GM23338 (cell line): Measurements from ENCODE around the gene CPNE8. TPM values are rescaled to one million over a fixed set of nuclear protein-coding genes. Genes with fewer than 3 reads are reported as not detected.

Source experiments
- ATAC-seq: fragments of 200-7000 bp; cut with Tn5 transposase; 3 replicates; pipeline ENCODE4 v1.9.1; 2020
- DNase-seq: peaks from one replicate; pipeline ENCODE4 v3.0.0-alpha.2; 2015; ENCODE audit warnings: low spot score
- H2AFZ ChIP-seq: fragments of 200-600 bp; sonication (generic); 2 replicates; pipeline ENCODE4 v1.8.0; 2016; ENCODE audit warnings: antibody characterized with exemption, mild to moderate bottlenecking, moderate library complexity
- H3F3A ChIP-seq: fragments of 200-600 bp; sonication (generic); replicated peaks from 2 replicates; pipeline ENCODE4 v1.8.0; 2017; ENCODE audit warnings: antibody characterized with exemption, mixed run types, low read depth
- H3K27ac ChIP-seq: fragments of 200-600 bp; sonication (generic); 2 replicates; pipeline ENCODE4 v1.6.1; 2016; ENCODE audit warnings: low read depth
- H3K27me3 ChIP-seq: fragments of 200-600 bp; sonication (generic); 2 replicates; pipeline ENCODE4 v1.8.0; 2016; ENCODE audit warnings: mild to moderate bottlenecking, mixed run types, moderate library complexity; ENCODE audit not compliant: insufficient read depth
- H3K36me3 ChIP-seq: fragments of 200-600 bp; sonication (generic); 2 replicates; pipeline ENCODE4 v1.8.0; 2016; ENCODE audit warnings: mild to moderate bottlenecking; ENCODE audit not compliant: insufficient read depth
- H3K4me1 ChIP-seq: fragments of 200-600 bp; sonication (generic); 2 replicates; pipeline ENCODE4 v1.8.0; 2016; ENCODE audit warnings: mild to moderate bottlenecking, moderate library complexity; ENCODE audit not compliant: insufficient read depth
- H3K4me2 ChIP-seq: fragments of 200-600 bp; sonication (generic); 2 replicates; pipeline ENCODE4 v1.7.1; 2017; ENCODE audit warnings: mixed run types
- H3K4me3 ChIP-seq: fragments of 200-600 bp; sonication (generic); 2 replicates; pipeline ENCODE4 v1.6.1; 2016; ENCODE audit warnings: mixed run types
- H3K79me2 ChIP-seq: fragments of 200-600 bp; sonication (generic); replicated peaks from 2 replicates; pipeline ENCODE4 v1.8.0; 2017; ENCODE audit warnings: mild to moderate bottlenecking; ENCODE audit not compliant: insufficient read depth
- H3K9me2 ChIP-seq: fragments of 200-600 bp; sonication (generic); 2 replicates; pipeline ENCODE4 v1.8.0; 2017; ENCODE audit not compliant: insufficient read depth
- H4K20me1 ChIP-seq: fragments of 200-600 bp; sonication (generic); replicated peaks from 2 replicates; pipeline ENCODE4 v1.8.0; 2017; ENCODE audit warnings: mild to moderate bottlenecking; ENCODE audit not compliant: insufficient read depth
- H3K27ac Mint-ChIP-seq: 2 replicates; pipeline ENCODE4 v1.8.0; 2020; ENCODE audit warnings: inconsistent platforms, mild to moderate bottlenecking, moderate library complexity, mixed read lengths
- H3K27me3 Mint-ChIP-seq: 3 replicates; pipeline ENCODE4 v1.8.0; 2022; ENCODE audit warnings: low read depth, mild to moderate bottlenecking, moderate library complexity, mixed read lengths, inconsistent platforms; ENCODE audit not compliant: insufficient read depth, poor library complexity
- H3K36me3 Mint-ChIP-seq: 3 replicates; pipeline ENCODE4 v1.8.0; 2021; ENCODE audit warnings: low read depth, mild to moderate bottlenecking, inconsistent platforms, moderate library complexity, mixed read lengths
- H3K4me1 Mint-ChIP-seq: 3 replicates; pipeline ENCODE4 v1.8.0; 2020; ENCODE audit warnings: mild to moderate bottlenecking, inconsistent platforms, mixed read lengths
- H3K4me3 Mint-ChIP-seq: 3 replicates; pipeline ENCODE4 v1.8.0; 2021; ENCODE audit warnings: moderate library complexity, mild to moderate bottlenecking, inconsistent platforms, mixed read lengths
- H3K9me3 Mint-ChIP-seq: 3 replicates; pipeline ENCODE4 v1.8.0; 2020; ENCODE audit warnings: moderate library complexity, mild to moderate bottlenecking, inconsistent platforms, mixed read lengths
- CREB1 ChIP-seq: fragments of 250-450 bp; sonication (Bioruptor Pico); IDR thresholded peaks from 2 replicates; pipeline ENCODE4 v1.5.0; 2020; ENCODE audit warnings: low read depth, mild to moderate bottlenecking, moderate library complexity
- CTCF ChIP-seq, 2 experiments: fragments of 200-600 bp in 1 of 2; sonication (generic) in 1 of 2; conservative IDR thresholded peaks; 2 replicates each; pipeline versions ENCODE4 v1.5.1 to v1.6.1; 2016 to 2017; ENCODE audit warnings: antibody characterized with exemption in 2 of 2, low read depth in 2 of 2, mild to moderate bottlenecking in 2 of 2, moderate library complexity in 1 of 2
- ETS1 ChIP-seq: IDR thresholded peaks from 2 replicates; pipeline ENCODE4 v1.6.1; 2016; ENCODE audit warnings: antibody characterized with exemption
- EZH2 ChIP-seq: fragments of 200-600 bp; sonication (generic); IDR thresholded peaks from one replicate; pipeline ENCODE4 v1.8.0; 2017; ENCODE audit warnings: antibody characterized with exemption, mild to moderate bottlenecking, low read depth; ENCODE audit not compliant: unreplicated experiment
- EZH2phosphoT487 ChIP-seq: fragments of 200-600 bp; sonication (generic); IDR thresholded peaks from one replicate; pipeline ENCODE4 v1.8.1; 2018; ENCODE audit warnings: antibody characterized with exemption; ENCODE audit not compliant: unreplicated experiment
- JUNB ChIP-seq: IDR thresholded peaks from one replicate; pipeline ENCODE4 v1.6.1; 2016; ENCODE audit warnings: antibody characterized with exemption; ENCODE audit not compliant: unreplicated experiment
- NANOG ChIP-seq: IDR thresholded peaks from 2 replicates; pipeline ENCODE4 v1.6.1; 2016; ENCODE audit warnings: antibody characterized with exemption, borderline replicate concordance
- POLR2AphosphoS5 ChIP-seq: IDR thresholded peaks from 2 replicates; pipeline ENCODE4 v1.6.1; 2016; ENCODE audit warnings: antibody characterized with exemption, low read depth
- STAT1 ChIP-seq: IDR thresholded peaks from one replicate; pipeline ENCODE4 v1.6.1; 2016; ENCODE audit warnings: antibody characterized with exemption; ENCODE audit not compliant: unreplicated experiment
- ZNF114 ChIP-seq: fragments of 250-450 bp; sonication (Bioruptor Pico); IDR thresholded peaks from 2 replicates; pipeline ENCODE4 v1.5.0; 2020; ENCODE audit warnings: mild to moderate bottlenecking, moderate library complexity
- ZNF331 ChIP-seq: fragments of 250-450 bp; sonication (Bioruptor Pico); IDR thresholded peaks from 2 replicates; pipeline ENCODE4 v1.5.0; 2020; ENCODE audit warnings: low read depth, mild to moderate bottlenecking, moderate library complexity
- ZNF462 ChIP-seq: fragments of 250-450 bp; sonication (Bioruptor Pico); IDR thresholded peaks from 2 replicates; pipeline ENCODE4 v1.5.0; 2020; ENCODE audit warnings: mild to moderate bottlenecking, moderate library complexity
- polyA plus RNA-seq: library from polyadenylated mRNA; unstranded; fragments of >200 nt; fragmentation: Nextera tagmentation; extraction: Ambion mirVana; gene quantifications from 2 replicates; pipeline ENCODE4 v1.2.1, GENCODE V29; 2016
- total RNA-seq: library from RNA; depleted of rRNA; stranded (reverse); fragments of >200 nt; shearing (Covaris generic); gene quantifications from 2 replicates; pipeline ENCODE4 v1.2.3, GENCODE V29; 2014

The CPNE8 gene
- total and polyA plus RNA-seq, 2 experiments from 2014 or later = 8.7 to 10.1 TPM

- no peaks in the 10 kb centered on the region for H3K27me3 Mint-ChIP-seq
- Histone ChIP-seq H3K27me3 (no peaks in the 10 kb centered on the region), H3K9me2 (no peaks in the 10 kb centered on the region; the same call in 1 of the 2 replicates), H3K27ac (no peak overlapping the region), H3K36me3 (no peaks in the 10 kb centered on the region; the same call in 1 of the 2 replicates), H3F3A (no peaks in the 10 kb centered on the region), H3K4me3 (no peak overlapping the region), H2AFZ (no peak overlapping the region), H3K4me1 (peaks cover 10% of the 10 kb centered on the region), H3K4me2 (no peak overlapping the region), H3K79me2 (no peaks in the 10 kb centered on the region; the same call in 1 of the 2 replicates), H4K20me1 (no peaks in the 10 kb centered on the region)
- H3K9me3 Mint-ChIP-seq = peaks cover 14% of the 10 kb centered on the region
- no peak overlapping the region for H3K27ac Mint-ChIP-seq
- no peak overlapping the region for H3K4me3 Mint-ChIP-seq
- no peak for DNase-seq
- H3K4me1 Mint-ChIP-seq = peaks cover 4% of the 10 kb centered on the region
- no peak for TF ChIP-seq EZH2
- no peak for ATAC-seq
- H3K36me3 Mint-ChIP-seq = peaks cover 7% of the 10 kb centered on the region
Measured at GRCh38 chr12:38892087-38892786, 13.2 kb downstream of the CPNE8 start.

- Histone ChIP-seq H4K20me1 (no peaks in the 10 kb centered on the region), H2AFZ (no peak overlapping the region), H3K79me2 (no peaks in the 10 kb centered on the region; the same call in 1 of the 2 replicates), H3F3A (no peaks in the 10 kb centered on the region), H3K27me3 (no peaks in the 10 kb centered on the region), H3K4me3 (no peak overlapping the region), H3K9me2 (no peaks in the 10 kb centered on the region; the same call in 1 of the 2 replicates), H3K36me3 (no peaks in the 10 kb centered on the region; the same call in 1 of the 2 replicates), H3K4me2 (no peak overlapping the region), H3K27ac (no peak overlapping the region), H3K4me1 (no peaks in the 10 kb centered on the region)
- no peaks in the 10 kb centered on the region for H3K4me1 Mint-ChIP-seq
- no peak for ATAC-seq
- H3K27me3 Mint-ChIP-seq = no peaks in the 10 kb centered on the region
- peaks cover 7% of the 10 kb centered on the region for H3K36me3 Mint-ChIP-seq
- H3K4me3 Mint-ChIP-seq = no peak overlapping the region
- TF ChIP-seq ZNF331 (CRISPR knock-in tag) (no peak), STAT1 (no peak), ZNF114 (CRISPR knock-in tag) (no peak), EZH2 (no peak), JUNB (no peak), NANOG (no peak), EZH2phosphoT487 (no peak), ZNF462 (CRISPR knock-in tag) (no peak), CTCF (conservative IDR thresholded peaks at IDR 0.05; ENCODE audit: low read depth in 2 of 2) (no peak), ETS1 (no peak), POLR2AphosphoS5 (no peak), CREB1 (CRISPR knock-in tag) (no peak)
- H3K9me3 Mint-ChIP-seq = peaks cover 14% of the 10 kb centered on the region
- no peak overlapping the region for H3K27ac Mint-ChIP-seq
- DNase-seq = no peak
Measured at GRCh38 chr12:38890102-38890855, 15.1 kb downstream of the CPNE8 start.
